Trophoblast cell (in vitro differentiated cells and primary cell): ENCODE data around the gene TPPP.
"Not testable (repeated sequence)": the region's sequence is repeated elsewhere in the genome, so short reads cannot be mapped to it uniquely, and the experiment has no call there.

ENCODE experiments used
- DNase-seq, 2 donors: peaks; one replicate each; pipeline ENCODE4 v3.0.0-alpha.2; 2016
- H2AFZ ChIP-seq: 2 replicates; pipeline ENCODE4 v1.6.1; 2013; ENCODE audit warnings: low read length, moderate library complexity, mild to moderate bottlenecking; ENCODE audit not compliant: insufficient read depth, poor library complexity
- H2AK5ac ChIP-seq: 2 replicates; pipeline ENCODE4 v1.6.1; 2013; ENCODE audit warnings: mild to moderate bottlenecking, low read length
- H2BK120ac ChIP-seq: 2 replicates; pipeline ENCODE4 v1.6.1; 2013; ENCODE audit warnings: low read length, mild to moderate bottlenecking, moderate library complexity; ENCODE audit not compliant: insufficient read depth, poor library complexity
- H2BK12ac ChIP-seq: 2 replicates; pipeline ENCODE4 v1.6.1; 2013; ENCODE audit warnings: mild to moderate bottlenecking, low read length, moderate library complexity
- H2BK5ac ChIP-seq: 2 replicates; pipeline ENCODE4 v1.6.1; 2013; ENCODE audit warnings: low read length, low read depth, moderate library complexity, mild to moderate bottlenecking; ENCODE audit not compliant: poor library complexity
- H3K14ac ChIP-seq: 2 replicates; pipeline ENCODE4 v1.6.1; 2013; ENCODE audit warnings: mild to moderate bottlenecking, low read length
- H3K18ac ChIP-seq: 2 replicates; pipeline ENCODE4 v1.6.1; 2013; ENCODE audit warnings: mild to moderate bottlenecking, low read length
- H3K23ac ChIP-seq: 2 replicates; pipeline ENCODE4 v1.6.1; 2013; ENCODE audit warnings: low read length
- H3K27ac ChIP-seq: 2 replicates; pipeline ENCODE4 v1.5.1; 2013; ENCODE audit warnings: low read depth, mild to moderate bottlenecking, inconsistent platforms, low read length, moderate library complexity
- H3K27me3 ChIP-seq: 2 replicates; pipeline ENCODE4 v1.6.1; 2013; ENCODE audit warnings: inconsistent platforms, mild to moderate bottlenecking, low read length, moderate library complexity; ENCODE audit not compliant: insufficient read depth
- H3K36me3 ChIP-seq, 2 experiments: 1 replicate in 1 of 2; 2 replicates in 1 of 2; pipeline ENCODE4 v1.6.1; 2013; ENCODE audit warnings: low read length in 2 of 2, mild to moderate bottlenecking in 2 of 2, moderate library complexity in 1 of 2; ENCODE audit not compliant: insufficient read depth in 2 of 2, control insufficient read depth in 1 of 2
- H3K4ac ChIP-seq: 2 replicates; pipeline ENCODE4 v1.6.1; 2013; ENCODE audit warnings: low read depth, mild to moderate bottlenecking, low read length, moderate library complexity
- H3K4me1 ChIP-seq, 2 experiments: 1 replicate in 1 of 2; 2 replicates in 1 of 2; pipeline ENCODE4 v1.6.1; 2013; ENCODE audit warnings: low read length in 2 of 2, mild to moderate bottlenecking in 2 of 2, moderate library complexity in 1 of 2; ENCODE audit not compliant: insufficient read depth in 2 of 2, control insufficient read depth in 1 of 2
- H3K4me2 ChIP-seq: 2 replicates; pipeline ENCODE4 v1.6.1; 2013; ENCODE audit warnings: inconsistent platforms, mild to moderate bottlenecking, low read length, moderate library complexity
- H3K4me3 ChIP-seq: 2 replicates; pipeline ENCODE4 v1.5.1; 2013; ENCODE audit warnings: mild to moderate bottlenecking, low read depth, low read length, inconsistent platforms
- H3K79me1 ChIP-seq: one replicate; pipeline ENCODE4 v1.6.1; 2013; ENCODE audit warnings: low read length
- H3K79me2 ChIP-seq: 2 replicates; pipeline ENCODE4 v1.6.1; 2013; ENCODE audit warnings: low read length, mild to moderate bottlenecking; ENCODE audit not compliant: control insufficient read depth, insufficient read depth, poor library complexity
- H3K9ac ChIP-seq: 2 replicates; pipeline ENCODE4 v1.6.1; 2013; ENCODE audit warnings: mild to moderate bottlenecking, low read length
- H3K9me3 ChIP-seq: 2 replicates; pipeline ENCODE4 v1.6.1; 2013; ENCODE audit warnings: low read depth, mild to moderate bottlenecking, control low read depth, inconsistent platforms, low read length; ENCODE audit not compliant: insufficient read depth
- H4K12ac ChIP-seq: 2 replicates; pipeline ENCODE4 v1.6.1; 2013; ENCODE audit warnings: low read depth, mild to moderate bottlenecking, low read length, moderate library complexity
- H4K8ac ChIP-seq: 2 replicates; pipeline ENCODE4 v1.6.1; 2013; ENCODE audit warnings: low read depth, mild to moderate bottlenecking, low read length, moderate library complexity
- H4K91ac ChIP-seq: one replicate; pipeline ENCODE4 v1.6.1; 2013; ENCODE audit warnings: low read depth, mild to moderate bottlenecking, low read length, moderate library complexity
- WGBS: extraction: QIAGEN DNeasy Blood & Tissue Kit; methylation state at CpG from one replicate; pipeline ENCODE4 v1.1.7; 2013; ENCODE audit warnings: missing lambda C conversion rate; ENCODE audit not compliant: insufficient read length, insufficient coverage; ENCODE audit errors: extremely low coverage; 5-methylcytosine and 5-hydroxymethylcytosine counted together

TPPP gene

GRCh38 chr5:729225-729624 lies 36.1 kb upstream of the TPPP start:
- H3K79me2 ChIP-seq, H2BK120ac ChIP-seq, H3K27ac ChIP-seq, H3K4ac ChIP-seq, H3K4me3 ChIP-seq, H3K9ac ChIP-seq, H2AK5ac ChIP-seq, H3K36me3 ChIP-seq, H3K4me1 ChIP-seq, H2AFZ ChIP-seq, DNase-seq, H3K79me1 ChIP-seq, H3K14ac ChIP-seq, H4K12ac ChIP-seq, H3K4me2 ChIP-seq, H2BK12ac ChIP-seq, H3K9me3 ChIP-seq, H4K91ac ChIP-seq, H2BK5ac ChIP-seq, H4K8ac ChIP-seq, H3K27me3 ChIP-seq, H3K18ac ChIP-seq, H3K23ac ChIP-seq: not testable (repeated sequence)
- no CpG with 5 or more reads among the region's 7 CpGs for WGBS

- not testable (repeated sequence) for H4K91ac ChIP-seq, H2AK5ac ChIP-seq, H3K9ac ChIP-seq
Measured at GRCh38 chr5:727087-727486, 33.9 kb upstream of the TPPP start.

GRCh38 chr5:723865-724264 lies 30.7 kb upstream of the TPPP start:
- H3K9me3 ChIP-seq, H3K14ac ChIP-seq, H2BK120ac ChIP-seq, H4K12ac ChIP-seq, H3K27me3 ChIP-seq, H3K79me2 ChIP-seq, H3K27ac ChIP-seq, H3K4me2 ChIP-seq, H3K4me1 ChIP-seq, H3K79me1 ChIP-seq, H3K23ac ChIP-seq, H4K91ac ChIP-seq, H2BK12ac ChIP-seq, H3K9ac ChIP-seq, H2BK5ac ChIP-seq, H2AFZ ChIP-seq, DNase-seq, H3K4me3 ChIP-seq, H2AK5ac ChIP-seq, H3K36me3 ChIP-seq, H3K18ac ChIP-seq, H4K8ac ChIP-seq, H3K4ac ChIP-seq: not testable (repeated sequence)
- no CpG with 5 or more reads among the region's 6 CpGs for WGBS

More at GRCh38 chr5:727087-727486, 33.9 kb upstream of the TPPP start:
- not testable (repeated sequence) for H3K27me3 ChIP-seq, H2BK5ac ChIP-seq, H3K79me1 ChIP-seq, H3K4me3 ChIP-seq, H3K23ac ChIP-seq, H3K14ac ChIP-seq, H3K4me2 ChIP-seq, H3K4me1 ChIP-seq, H3K4ac ChIP-seq, H2BK12ac ChIP-seq, DNase-seq, H3K79me2 ChIP-seq, H2AFZ ChIP-seq, H3K27ac ChIP-seq, H4K12ac ChIP-seq, H4K8ac ChIP-seq, H3K9me3 ChIP-seq, H3K36me3 ChIP-seq, H3K18ac ChIP-seq, H2BK120ac ChIP-seq
- no CpG with 5 or more reads among the region's 9 CpGs for WGBS

- not testable (repeated sequence) for H3K4me2 ChIP-seq, H3K79me2 ChIP-seq, H2BK5ac ChIP-seq, H3K9me3 ChIP-seq, H3K14ac ChIP-seq, H3K36me3 ChIP-seq, H3K4me3 ChIP-seq, H3K27me3 ChIP-seq, H3K4me1 ChIP-seq, H3K23ac ChIP-seq, H2AFZ ChIP-seq, H3K4ac ChIP-seq, H3K18ac ChIP-seq, H2BK12ac ChIP-seq, H4K91ac ChIP-seq, H4K8ac ChIP-seq, DNase-seq, H4K12ac ChIP-seq, H2BK120ac ChIP-seq, H3K9ac ChIP-seq, H3K79me1 ChIP-seq, H3K27ac ChIP-seq, H2AK5ac ChIP-seq
- WGBS = no CpG with 5 or more reads among the region's 4 CpGs
Measured at GRCh38 chr5:723309-723708, 30.2 kb upstream of the TPPP start.
